GM08714 (cell line): Measurements from ENCODE around the gene RPL22.
A peak's percentile ranks its signal among the peaks of the same experiment; 100 is the strongest.

Source experiments
- H3K4me3 ChIP-seq: fragments of 200-500 bp; sonication (Bioruptor generic); 2 replicates; pipeline ENCODE4 v1.5.1; 2014; ENCODE audit warnings: mild to moderate bottlenecking, low read length, inconsistent platforms
- ZNF274 ChIP-seq: IDR thresholded peaks from 2 replicates; pipeline ENCODE4 v1.6.1; 2012; ENCODE audit warnings: mild to moderate bottlenecking, low read depth, low read length

The RPL22 gene

DNA sequence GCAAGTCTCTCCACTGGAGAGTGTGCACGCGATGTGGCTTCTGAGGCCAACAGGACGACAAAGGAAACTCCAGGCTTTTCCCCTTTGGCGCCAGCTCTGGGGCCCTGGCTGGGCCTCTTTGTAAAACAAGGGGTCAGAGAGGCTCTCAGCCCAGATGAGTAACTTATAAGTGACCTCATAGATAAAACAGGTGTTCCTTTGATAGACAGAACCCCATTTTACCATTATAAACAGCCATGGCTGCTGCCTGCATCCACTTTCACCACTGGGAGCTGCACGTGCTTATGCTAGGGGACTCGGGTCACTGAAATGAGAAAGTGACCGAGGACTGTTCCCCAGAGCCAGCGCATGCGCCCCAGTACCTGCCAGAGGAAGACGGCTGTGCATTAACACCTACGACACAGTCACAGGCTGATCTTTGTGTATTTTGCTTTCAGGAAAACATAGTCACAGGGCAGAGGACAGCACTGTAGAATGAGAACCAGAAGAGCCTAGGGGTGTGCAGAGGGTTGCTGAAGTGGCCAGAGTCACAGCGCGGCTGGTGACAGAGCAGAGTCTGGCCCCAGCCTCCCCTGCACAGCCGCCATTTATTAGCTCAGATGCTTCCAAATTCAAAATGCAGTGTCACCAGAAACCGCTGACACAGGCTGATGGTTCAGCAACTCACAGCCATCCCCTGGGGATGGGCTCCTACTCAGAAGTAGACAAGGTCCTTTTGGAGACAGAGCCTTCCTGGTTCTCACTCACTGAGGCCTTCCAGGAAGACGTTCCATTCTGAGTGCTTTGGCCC lies 19.2 kb upstream of the RPL22 start:
- no peak overlapping the region for H3K4me3 ChIP-seq
- no peak for TF ChIP-seq ZNF274

DNA sequence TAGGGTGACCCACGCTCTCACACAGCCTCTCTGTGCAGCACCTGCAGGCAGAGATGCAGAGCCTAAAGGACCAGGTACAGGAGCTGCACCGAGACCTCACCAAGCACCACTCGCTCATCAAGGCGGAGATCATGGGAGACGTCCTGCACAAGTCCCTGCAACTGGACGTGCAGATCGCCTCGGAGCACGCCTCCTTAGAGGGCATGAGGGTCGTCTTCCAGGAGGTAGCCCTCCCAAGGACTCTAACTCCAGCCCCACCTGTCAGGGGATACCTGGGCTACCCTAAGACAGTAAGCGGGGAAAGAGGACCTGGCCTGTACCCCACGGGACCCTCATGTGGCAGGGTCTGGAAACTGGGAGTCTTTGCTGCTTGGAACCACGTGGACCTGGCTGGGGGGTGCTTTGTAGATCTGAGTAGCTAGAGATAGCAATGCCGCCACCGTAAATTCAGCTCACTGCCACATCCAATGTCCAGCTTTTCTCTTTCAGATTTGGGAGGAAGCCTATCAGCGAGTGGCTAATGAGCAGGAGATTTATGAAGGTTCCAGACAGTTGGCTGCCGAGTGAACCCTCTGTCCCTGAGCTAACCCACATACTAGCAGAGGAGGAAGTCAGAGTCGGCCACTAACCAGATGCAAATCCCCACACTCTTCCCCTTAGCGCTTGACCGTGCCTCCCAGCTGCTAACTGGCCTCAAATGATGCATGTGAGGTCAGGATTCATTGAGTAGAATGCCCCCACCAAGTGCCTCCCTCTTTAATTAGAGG lies 13.0 kb upstream of the RPL22 start:
- no peak overlapping the region for H3K4me3 ChIP-seq

DNA sequence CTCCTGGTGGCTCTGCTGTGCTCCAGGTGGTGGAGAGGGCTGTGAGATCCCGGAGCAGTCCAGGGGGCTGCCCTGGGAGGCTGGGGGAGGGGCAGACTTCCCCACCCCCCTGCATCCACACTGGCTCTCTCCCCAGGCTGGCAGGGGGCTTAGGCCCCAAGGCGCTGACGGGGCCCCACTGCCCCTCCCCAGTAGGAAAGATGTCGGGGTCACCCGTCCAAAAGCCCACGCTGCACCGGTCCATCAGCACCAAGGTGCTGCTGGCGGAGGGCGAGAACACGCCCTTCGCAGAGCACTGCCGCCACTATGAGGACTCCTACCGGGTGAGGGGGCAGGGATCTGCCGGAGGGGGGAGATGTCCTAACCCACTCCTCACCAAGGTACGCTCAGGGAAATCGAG lies 12.3 kb upstream of the RPL22 start:
- TF ChIP-seq ZNF274: no peak
- no peak overlapping the region for H3K4me3 ChIP-seq

More for the DNA sequence above, 13.0 kb upstream of the RPL22 start:
- TF ChIP-seq ZNF274: no peak

DNA sequence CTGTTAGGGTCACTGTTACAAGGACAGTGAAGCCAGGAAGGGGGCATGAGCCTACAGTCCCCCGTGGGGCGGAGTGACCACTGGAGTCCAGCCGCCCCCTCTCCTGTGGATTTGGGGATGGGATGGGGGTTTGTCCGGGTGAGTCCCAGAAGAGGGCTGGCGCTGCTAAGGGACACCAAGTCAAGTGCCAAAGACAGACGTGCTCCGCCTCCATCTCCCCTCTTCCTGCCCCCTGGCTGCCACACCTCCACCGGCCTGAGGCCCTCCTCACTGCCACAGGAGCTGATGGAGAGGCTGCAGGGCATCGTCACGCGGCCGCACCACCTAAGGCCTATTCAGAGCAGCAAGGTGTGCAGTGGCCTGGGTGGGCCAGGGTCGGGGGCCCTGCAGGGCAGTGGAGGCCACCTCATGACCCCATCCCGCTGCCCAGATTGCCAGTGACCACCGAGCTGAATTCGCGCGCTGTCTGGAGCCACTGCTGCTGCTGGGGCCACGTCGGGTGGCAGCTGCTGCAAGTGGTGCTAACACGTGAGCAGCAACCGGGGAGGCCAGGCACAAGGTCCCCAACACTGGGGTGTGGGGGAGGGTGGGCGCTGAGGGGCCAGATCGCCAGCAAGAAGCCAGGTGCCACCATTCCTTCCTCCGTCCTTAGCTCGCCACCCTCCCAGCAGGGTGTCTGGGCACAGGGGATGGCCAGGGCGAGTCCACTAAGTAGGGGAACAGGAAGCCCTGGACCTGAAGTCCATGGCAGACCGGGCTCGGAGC lies 11.4 kb upstream of the RPL22 start:
- TF ChIP-seq ZNF274: no peak
- no peak overlapping the region for H3K4me3 ChIP-seq

DNA sequence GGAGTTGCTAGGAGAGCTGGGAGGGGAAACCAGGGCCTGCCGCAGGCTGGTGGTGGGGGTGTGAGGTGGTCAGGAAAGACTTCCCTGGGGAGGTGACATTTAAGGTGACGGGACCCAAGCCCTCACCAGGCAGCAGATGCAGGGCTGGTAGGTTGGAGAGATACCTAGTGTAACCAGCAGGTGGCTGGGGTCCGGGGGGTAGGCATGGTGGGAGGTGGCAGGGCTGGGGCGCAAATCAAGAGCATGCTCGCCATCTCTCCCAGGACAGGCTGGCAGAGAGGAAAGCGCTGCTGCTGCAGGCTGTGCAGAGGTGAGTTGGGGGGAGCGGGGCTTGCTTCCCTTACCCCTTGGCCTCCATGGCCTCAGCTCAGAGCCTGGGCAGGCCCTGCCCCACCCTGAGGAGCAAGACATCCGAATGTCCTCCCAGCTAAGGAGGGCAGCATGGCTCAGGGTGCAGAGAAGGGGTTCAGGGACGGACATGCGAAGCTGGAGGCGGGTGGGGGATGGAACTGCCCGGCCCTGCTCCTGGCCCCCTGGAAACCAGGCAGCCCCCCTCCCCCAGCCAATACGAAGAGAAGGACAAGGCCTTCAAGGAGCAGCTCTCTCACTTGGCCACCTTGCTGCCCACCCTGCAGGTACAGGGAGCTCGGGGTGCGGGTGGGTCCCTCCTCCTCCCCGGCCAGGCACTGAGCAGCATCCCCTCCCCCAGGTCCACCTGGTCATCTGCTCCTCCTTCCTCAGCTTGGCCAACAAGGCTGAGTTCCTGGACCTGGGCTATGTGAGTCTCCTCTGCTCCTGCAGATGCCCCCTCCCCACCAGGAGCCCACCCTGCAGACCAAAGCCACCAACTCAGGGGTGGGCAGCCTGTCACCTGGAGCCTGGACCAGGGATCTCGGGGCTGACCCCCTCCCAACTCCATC lies 10.5 kb upstream of the RPL22 start:
- no peak for TF ChIP-seq ZNF274
- H3K4me3 ChIP-seq: no peak overlapping the region

DNA sequence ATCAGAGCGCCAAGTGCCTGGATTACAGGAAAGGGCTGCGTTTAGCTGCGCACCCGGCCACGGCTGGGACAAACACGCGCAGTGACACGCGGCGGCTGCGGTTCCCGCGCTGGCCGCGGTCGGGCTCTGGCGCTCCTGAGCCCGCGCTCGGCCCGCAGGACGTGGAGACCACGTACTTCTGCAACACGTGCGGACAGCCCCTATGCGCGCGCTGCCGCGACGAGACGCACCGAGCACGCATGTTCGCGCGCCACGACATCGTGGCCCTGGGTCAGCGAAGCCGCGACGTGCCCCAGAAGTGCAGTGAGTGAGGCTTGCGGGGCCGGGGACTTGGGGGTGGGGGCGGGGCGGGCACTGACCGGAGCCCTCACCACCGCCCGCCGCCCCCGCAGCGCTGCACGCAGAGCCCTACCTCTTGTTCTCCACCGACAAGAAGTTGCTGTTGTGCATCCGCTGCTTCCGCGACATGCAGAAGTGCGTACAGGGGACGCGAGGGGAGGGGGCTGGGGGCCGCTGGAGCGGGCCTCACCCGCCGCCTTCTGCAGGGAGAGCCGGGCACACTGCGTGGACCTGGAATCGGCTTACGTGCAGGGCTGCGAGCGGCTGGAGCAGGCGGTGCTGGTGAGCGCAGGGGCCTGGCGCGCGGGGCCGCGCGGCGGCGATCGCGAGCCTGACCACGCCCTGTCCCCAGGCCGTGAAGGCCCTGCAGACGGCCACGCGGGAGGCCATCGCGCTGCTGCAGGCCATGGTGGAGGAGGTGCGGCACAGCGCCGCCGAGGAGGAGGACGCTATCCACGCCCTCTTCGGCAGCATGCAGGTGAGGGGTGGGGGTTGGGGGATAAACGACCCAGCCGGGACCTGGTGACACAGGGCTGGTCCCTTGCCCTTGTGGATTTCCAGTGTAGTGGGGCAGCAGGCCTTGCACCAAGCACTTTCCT lies 9.6 kb upstream of the RPL22 start:
- no peak for TF ChIP-seq ZNF274
- no peak overlapping the region; the same call in 1 of the 2 replicates for H3K4me3 ChIP-seq

DNA sequence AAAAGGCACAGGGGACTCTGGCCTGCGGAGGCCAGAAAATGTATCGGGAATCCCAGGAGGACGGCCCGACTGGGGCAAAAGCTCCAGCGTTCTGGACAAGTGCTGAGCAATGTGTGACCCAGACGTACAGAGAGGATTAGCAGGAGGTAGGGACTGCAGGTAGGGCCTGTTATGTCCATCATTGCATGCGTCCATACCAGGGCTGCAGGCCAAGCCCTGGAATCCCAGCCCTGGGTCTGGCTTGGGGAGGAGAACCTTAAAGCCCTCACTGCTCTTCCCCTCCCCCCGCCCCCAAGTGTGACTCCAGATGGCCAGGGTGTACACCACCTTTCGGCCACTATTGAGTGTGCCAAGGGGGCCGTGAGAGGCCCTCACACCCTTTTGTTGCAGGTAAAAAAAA lies 8.5 kb upstream of the RPL22 start:
- TF ChIP-seq ZNF274: no peak
- H3K4me3 ChIP-seq: no peak overlapping the region

DNA sequence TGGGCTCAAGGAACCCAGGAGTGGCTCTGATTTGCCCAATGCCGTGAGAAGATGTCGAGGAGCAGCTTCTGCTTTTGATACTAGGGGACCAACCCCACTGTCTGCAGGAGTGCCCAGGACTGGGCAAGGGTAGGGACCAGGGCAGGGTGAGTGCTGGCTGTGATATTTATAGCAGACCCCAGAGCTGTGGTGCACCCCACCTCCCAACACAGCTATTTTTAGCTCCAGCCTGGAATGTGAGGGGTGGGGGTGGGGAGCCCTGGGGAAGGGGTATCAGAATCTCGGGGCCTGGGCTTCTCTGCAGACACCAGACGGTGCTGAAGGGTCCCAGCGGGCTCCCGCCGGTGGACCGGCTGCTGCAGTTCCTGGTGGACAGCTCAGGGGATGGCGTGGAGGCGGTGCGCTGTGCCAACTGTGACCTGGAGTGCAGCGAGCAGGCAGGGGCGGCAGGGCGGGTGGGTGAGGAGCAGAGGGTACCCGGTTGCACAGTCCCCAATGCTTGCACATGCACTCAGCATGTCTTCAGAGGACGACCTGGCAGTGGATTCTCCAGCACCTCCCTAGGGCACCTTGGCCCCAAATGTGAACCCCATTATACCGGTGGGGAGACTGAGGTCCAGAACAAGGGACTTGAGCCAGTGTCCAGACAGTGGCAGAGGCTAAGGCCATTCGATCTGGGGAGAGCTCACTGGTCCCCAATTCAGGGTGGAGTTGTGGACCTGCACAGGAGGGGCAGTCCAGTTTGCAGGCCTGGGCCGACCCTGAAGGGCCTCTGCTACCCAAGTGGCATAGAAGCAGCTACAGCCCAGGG lies 7.9 kb upstream of the RPL22 start:
- peak overlapping the region; percentile 64; the same call in 1 of the 2 replicates for H3K4me3 ChIP-seq
- no peak for TF ChIP-seq ZNF274

DNA sequence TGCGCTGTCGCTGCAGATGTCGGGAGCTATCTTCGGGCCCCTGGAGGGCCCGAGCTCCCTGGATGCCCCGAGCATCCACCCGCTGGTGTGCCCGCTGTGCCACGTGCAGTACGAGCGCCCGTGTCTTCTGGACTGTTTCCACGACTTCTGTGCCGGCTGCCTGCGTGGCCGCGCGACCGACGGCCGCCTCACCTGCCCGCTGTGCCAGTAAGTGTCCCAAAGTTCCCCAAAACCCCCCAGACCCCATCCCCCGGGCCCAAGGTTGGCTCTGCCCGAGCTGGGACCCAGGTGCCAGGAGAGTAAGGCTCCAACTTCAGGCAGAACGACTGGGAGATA lies 7.1 kb upstream of the RPL22 start:
- TF ChIP-seq ZNF274: no peak
- H3K4me3 ChIP-seq: peak overlapping the region; percentile 64; the same call in 1 of the 2 replicates

DNA sequence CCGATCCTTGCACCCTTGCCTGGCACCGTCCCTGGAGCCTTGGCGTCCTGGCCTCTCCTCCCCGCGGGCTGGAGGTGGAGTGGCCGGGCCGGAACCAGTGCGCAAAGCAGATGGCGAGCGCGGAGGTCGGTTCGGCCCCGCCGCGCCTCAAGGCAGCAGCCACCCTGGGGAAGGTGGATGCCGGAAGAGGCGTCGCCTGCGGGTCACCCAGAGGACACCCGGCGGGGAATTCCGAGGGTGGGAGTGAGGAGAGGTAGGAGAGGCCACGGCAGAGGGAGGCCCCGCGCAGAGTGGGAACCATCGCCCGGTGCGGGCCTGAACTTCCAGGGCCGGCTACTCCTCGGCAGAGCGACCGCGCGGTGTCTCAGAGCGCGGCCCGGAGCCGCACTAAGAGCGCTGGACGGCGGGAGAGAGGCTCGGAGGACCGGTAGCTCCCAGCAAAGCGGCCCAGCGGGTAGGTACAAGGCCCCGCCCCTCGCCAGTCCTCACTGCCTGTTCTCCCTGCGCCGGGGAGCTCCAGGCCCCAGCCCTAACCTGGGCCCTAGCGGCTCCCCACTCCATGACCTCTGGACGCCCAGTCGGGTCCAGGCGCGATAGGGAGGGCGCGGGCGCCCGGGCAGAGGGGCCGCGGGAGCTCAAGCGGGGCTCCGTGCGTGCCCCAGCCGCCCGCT lies 6.6 kb upstream of the RPL22 start, which contains the start of gene RNF207:
Gene RNF207, plus strand, starts transcription at position 271 of the 671 bp plus-strand sequence. CDS start 417 bp downstream, outside the sequence.
- peak within 1 kb of the TSS; percentile 64 for H3K4me3 ChIP-seq
- TF ChIP-seq ZNF274: no peak

DNA sequence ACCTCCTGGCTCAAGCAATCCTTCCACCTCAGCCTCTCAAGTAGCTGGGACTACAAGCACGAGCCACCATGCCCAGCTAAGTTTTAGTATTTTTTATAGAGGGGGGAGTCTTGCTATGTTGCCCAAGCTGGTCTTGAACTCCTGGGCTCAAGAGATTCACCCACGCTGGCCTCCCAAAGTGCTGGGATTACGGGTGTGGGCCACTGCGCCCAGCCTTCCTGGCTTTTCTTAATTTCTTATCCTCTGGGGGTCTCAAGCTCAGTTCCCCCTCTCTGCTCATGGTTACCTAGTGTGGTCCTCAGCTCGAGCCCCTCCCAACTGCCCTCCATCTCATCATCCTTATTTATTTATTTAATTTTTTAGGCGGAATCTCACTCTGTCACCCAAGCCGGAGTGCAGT lies 2.9 kb upstream of the RPL22 start:
- no peak for TF ChIP-seq ZNF274
- H3K4me3 ChIP-seq: no peak overlapping the region
